ENCODE results near the gene GLYATL3.

The GLYATL3 gene

GRCh38 chr6:49514571-49515484 is 15.1 kb downstream of the GLYATL3 start:
- no peak for DNase-seq (ENCODE audit: low read depth)

GRCh38 chr6:49515485-49516146 is 15.9 kb downstream of the GLYATL3 start:
- DNase-seq (ENCODE audit: low read depth), result no peak

- no peak for DNase-seq (ENCODE audit: low read depth)
Observed at GRCh38 chr6:49516147-49516505, 16.4 kb downstream of the GLYATL3 start.

GRCh38 chr6:49517919-49518318 is 18.2 kb downstream of the GLYATL3 start:
- no peak for DNase-seq (ENCODE audit: low read depth)

GRCh38 chr6:49519660-49520059 is 19.9 kb downstream of the GLYATL3 start:
- no peak for DNase-seq (ENCODE audit: low read depth)

- no peak for DNase-seq (ENCODE audit: low read depth)
Observed at GRCh38 chr6:49522710-49523593, 23.2 kb downstream of the GLYATL3 start.

- DNase-seq (ENCODE audit: low read depth), result no peak
Observed at GRCh38 chr6:49523901-49524300, 24.2 kb downstream of the GLYATL3 start.

- DNase-seq (ENCODE audit: low read depth), result no peak
Observed at GRCh38 chr6:49524541-49524940, 24.8 kb downstream of the GLYATL3 start.

GRCh38 chr6:49526598-49526997 is 26.9 kb downstream of the GLYATL3 start:
- no peak for DNase-seq (ENCODE audit: low read depth)

- DNase-seq (ENCODE audit: low read depth), result no peak
Observed at GRCh38 chr6:49527320-49527719, 27.6 kb downstream of the GLYATL3 start.

GRCh38 chr6:49528571-49528970 is 28.8 kb downstream of the GLYATL3 start:
- DNase-seq (ENCODE audit: low read depth), result no peak

- DNase-seq (ENCODE audit: low read depth), result no peak
Observed at GRCh38 chr6:49530141-49530776, 30.5 kb downstream of the GLYATL3 start.

GRCh38 chr6:49531774-49532569 is 32.2 kb downstream of the GLYATL3 start:
- DNase-seq (ENCODE audit: low read depth), result no peak

- no peak for DNase-seq (ENCODE audit: low read depth)
Observed at GRCh38 chr6:49535795-49536194, 36.1 kb downstream of the GLYATL3 start.

GRCh38 chr6:49539102-49539501 is 39.4 kb downstream of the GLYATL3 start:
- DNase-seq (ENCODE audit: low read depth), result no peak

- DNase-seq (ENCODE audit: low read depth), result no peak
Observed at GRCh38 chr6:49540614-49541013, 40.9 kb downstream of the GLYATL3 start.

GRCh38 chr6:49541210-49541724 is 41.5 kb downstream of the GLYATL3 start:
- no peak for DNase-seq (ENCODE audit: low read depth)

GRCh38 chr6:49541936-49542335 is 42.2 kb downstream of the GLYATL3 start:
- DNase-seq (ENCODE audit: low read depth), result no peak

- DNase-seq (ENCODE audit: low read depth), result no peak
Observed at GRCh38 chr6:49543087-49543858, 43.5 kb downstream of the GLYATL3 start.

GRCh38 chr6:49546331-49546730 is 46.6 kb downstream of the GLYATL3 start:
- no peak for DNase-seq (ENCODE audit: low read depth)
